H9 (cell line): Measurements from ENCODE around the gene PEX12. TPM values are rescaled to one million over a fixed set of nuclear protein-coding genes. Genes with fewer than 3 reads are reported as not detected.

ENCODE experiments used
- DNase-seq: peaks from one replicate; pipeline ENCODE4 v3.0.0-alpha.2; 2017
- H2AFZ ChIP-seq: one replicate; pipeline ENCODE4 v1.6.1; 2013; ENCODE audit warnings: mild to moderate bottlenecking, low read length, control low read depth, moderate library complexity
- H2AK5ac ChIP-seq: 2 replicates; pipeline ENCODE4 v1.6.1; 2013; ENCODE audit warnings: low read length, control low read depth, mixed read lengths; ENCODE audit not compliant: insufficient read length
- H2BK120ac ChIP-seq: one replicate; pipeline ENCODE4 v1.6.1; 2013; ENCODE audit warnings: low read depth, mild to moderate bottlenecking, low read length, control low read depth, inconsistent platforms; ENCODE audit not compliant: poor library complexity, severe bottlenecking
- H2BK12ac ChIP-seq: 2 replicates; pipeline ENCODE4 v1.6.1; 2013; ENCODE audit warnings: low read length, control low read depth, mixed read lengths, low read depth; ENCODE audit not compliant: insufficient read length
- H2BK15ac ChIP-seq: 2 replicates; pipeline ENCODE4 v1.6.1; 2013; ENCODE audit warnings: low read depth, low read length, control low read depth
- H2BK20ac ChIP-seq: one replicate; pipeline ENCODE4 v1.6.1; 2013; ENCODE audit warnings: low read depth, mild to moderate bottlenecking, low read length, control low read depth, inconsistent platforms; ENCODE audit not compliant: poor library complexity, severe bottlenecking
- H2BK5ac ChIP-seq: 2 replicates; pipeline ENCODE4 v1.6.1; 2013; ENCODE audit warnings: low read length, control low read depth, mixed read lengths; ENCODE audit not compliant: insufficient read length
- H3K14ac ChIP-seq: 2 replicates; pipeline ENCODE4 v1.6.1; 2013; ENCODE audit warnings: low read length, control low read depth; ENCODE audit not compliant: insufficient read depth
- H3K18ac ChIP-seq: 2 replicates; pipeline ENCODE4 v1.6.1; 2013; ENCODE audit warnings: low read depth, mild to moderate bottlenecking, mixed read lengths, low read length, control low read depth; ENCODE audit not compliant: insufficient read length
- H3K23ac ChIP-seq: 2 replicates; pipeline ENCODE4 v1.6.1; 2013; ENCODE audit warnings: low read length, control low read depth, mixed read lengths, low read depth; ENCODE audit not compliant: insufficient read length
- H3K23me2 ChIP-seq: 2 replicates; pipeline ENCODE4 v1.6.1; 2013; ENCODE audit warnings: low read depth, mild to moderate bottlenecking, mixed read lengths, low read length, control low read depth; ENCODE audit not compliant: insufficient read length, poor library complexity, severe bottlenecking
- H3K27ac ChIP-seq: 2 replicates; pipeline ENCODE4 v1.5.1; 2013; ENCODE audit warnings: low read length, control low read depth, mixed read lengths, low read depth; ENCODE audit not compliant: insufficient read length
- H3K27me3 ChIP-seq: 2 replicates; pipeline ENCODE4 v1.6.1; 2013; ENCODE audit warnings: low read length, control low read depth, inconsistent platforms; ENCODE audit not compliant: insufficient read depth
- H3K4ac ChIP-seq: 2 replicates; pipeline ENCODE4 v1.6.1; 2013; ENCODE audit warnings: low read depth, mild to moderate bottlenecking, control low read depth, inconsistent platforms, low read length, moderate library complexity
- H3K4me1 ChIP-seq: 2 replicates; pipeline ENCODE4 v1.6.1; 2013; ENCODE audit warnings: low read length, control low read depth, inconsistent platforms; ENCODE audit not compliant: insufficient read depth
- H3K4me2 ChIP-seq: 2 replicates; pipeline ENCODE4 v1.6.1; 2013; ENCODE audit warnings: low read length, control low read depth, mixed read lengths; ENCODE audit not compliant: insufficient read length, insufficient read depth
- H3K56ac ChIP-seq: 2 replicates; pipeline ENCODE4 v1.6.1; 2013; ENCODE audit warnings: low read depth, mild to moderate bottlenecking, mixed read lengths, low read length, control low read depth; ENCODE audit not compliant: insufficient read length
- H3K79me1 ChIP-seq: 2 replicates; pipeline ENCODE4 v1.6.1; 2013; ENCODE audit warnings: low read depth, mild to moderate bottlenecking, moderate library complexity, low read length, control low read depth, inconsistent platforms; ENCODE audit not compliant: insufficient read depth, poor library complexity, severe bottlenecking
- H3K79me2 ChIP-seq: 2 replicates; pipeline ENCODE4 v1.6.1; 2013; ENCODE audit warnings: low read length, control low read depth, inconsistent platforms; ENCODE audit not compliant: insufficient read depth
- H3K9ac ChIP-seq: 2 replicates; pipeline ENCODE4 v1.6.1; 2013; ENCODE audit warnings: low read length, control low read depth, mixed read lengths; ENCODE audit not compliant: insufficient read length; ENCODE audit errors: extremely low read depth
- H3K9me3 ChIP-seq: one replicate; pipeline ENCODE4 v1.6.1; 2013; ENCODE audit warnings: low read depth, low read length, inconsistent platforms; ENCODE audit not compliant: control insufficient read depth
- H3T11ph ChIP-seq: one replicate; pipeline ENCODE4 v1.6.1; 2013; ENCODE audit warnings: mild to moderate bottlenecking, low read length, control low read depth, inconsistent platforms
- H4K20me1 ChIP-seq: one replicate; pipeline ENCODE4 v1.6.1; 2013; ENCODE audit not compliant: control insufficient read depth, insufficient read length, insufficient read depth
- H4K5ac ChIP-seq: 2 replicates; pipeline ENCODE4 v1.6.1; 2013; ENCODE audit warnings: low read depth, mild to moderate bottlenecking, mixed read lengths, low read length, control low read depth; ENCODE audit not compliant: insufficient read length
- H4K8ac ChIP-seq: replicated peaks from 2 replicates; pipeline ENCODE4 v1.6.1; 2013; ENCODE audit warnings: low read length, control low read depth, mixed read lengths, low read depth; ENCODE audit not compliant: insufficient read length
- H4K91ac ChIP-seq: 2 replicates; pipeline ENCODE4 v1.6.1; 2013; ENCODE audit warnings: low read depth, mild to moderate bottlenecking, moderate library complexity, mixed read lengths, low read length, control low read depth; ENCODE audit not compliant: insufficient read length
- H3K27ac Mint-ChIP-seq, 3 experiments: 2 replicates in 2 of 3; 3 replicates in 1 of 3; pipeline ENCODE4 v1.8.0; 2020 to 2021; ENCODE audit warnings: mixed read lengths in 3 of 3, mild to moderate bottlenecking in 1 of 3, moderate library complexity in 1 of 3
- H3K27me3 Mint-ChIP-seq: 2 replicates; pipeline ENCODE4 v1.8.0; 2021; ENCODE audit warnings: low read depth, mild to moderate bottlenecking, moderate library complexity, mixed read lengths
- H3K36me3 Mint-ChIP-seq, 3 experiments: 2 replicates in 2 of 3; 3 replicates in 1 of 3; pipeline ENCODE4 v1.8.0; 2020 to 2021; ENCODE audit warnings: low read depth in 3 of 3, mixed read lengths in 3 of 3; ENCODE audit not compliant: insufficient read depth in 1 of 3
- H3K4me1 Mint-ChIP-seq, 2 experiments: 2 replicates each; pipeline ENCODE4 v1.8.0; 2020; ENCODE audit warnings: mixed read lengths in 2 of 2
- H3K4me3 Mint-ChIP-seq, 2 experiments: 2 replicates in 1 of 2; 3 replicates in 1 of 2; pipeline ENCODE4 v1.8.0; 2020 to 2021; ENCODE audit warnings: mild to moderate bottlenecking in 2 of 2, mixed read lengths in 2 of 2, moderate library complexity in 1 of 2
- H3K9me3 Mint-ChIP-seq, 2 experiments: 2 replicates in 1 of 2; 3 replicates in 1 of 2; pipeline ENCODE4 v1.8.0; 2020; ENCODE audit warnings: mild to moderate bottlenecking in 2 of 2, mixed read lengths in 2 of 2, moderate library complexity in 1 of 2
- WGBS: extraction: QIAGEN DNeasy Blood & Tissue Kit; methylation state at CpG from one replicate; pipeline ENCODE4 v1.1.7; 2013; ENCODE audit warnings: missing lambda C conversion rate, low lambda C conversion rate, mixed read lengths; ENCODE audit not compliant: insufficient read length; ENCODE audit errors: extremely low coverage; 5-methylcytosine and 5-hydroxymethylcytosine counted together
- total RNA-seq: library from RNA; stranded (reverse); gene quantifications from 2 replicates; pipeline ENCODE4 v1.2.1, GENCODE V29; 2021
- TF ChIP-seq, protein P1 (sequence below): fragments of 200-600 bp; sonication (generic); conservative IDR thresholded peaks from 3 replicates; pipeline ENCODE4 v1.8.0; 2021; ENCODE audit warnings: antibody characterized with exemption, mild to moderate bottlenecking

The PEX12 gene
- total RNA-seq, 1 experiment from 2014 or later = 5.4 TPM

DNA sequence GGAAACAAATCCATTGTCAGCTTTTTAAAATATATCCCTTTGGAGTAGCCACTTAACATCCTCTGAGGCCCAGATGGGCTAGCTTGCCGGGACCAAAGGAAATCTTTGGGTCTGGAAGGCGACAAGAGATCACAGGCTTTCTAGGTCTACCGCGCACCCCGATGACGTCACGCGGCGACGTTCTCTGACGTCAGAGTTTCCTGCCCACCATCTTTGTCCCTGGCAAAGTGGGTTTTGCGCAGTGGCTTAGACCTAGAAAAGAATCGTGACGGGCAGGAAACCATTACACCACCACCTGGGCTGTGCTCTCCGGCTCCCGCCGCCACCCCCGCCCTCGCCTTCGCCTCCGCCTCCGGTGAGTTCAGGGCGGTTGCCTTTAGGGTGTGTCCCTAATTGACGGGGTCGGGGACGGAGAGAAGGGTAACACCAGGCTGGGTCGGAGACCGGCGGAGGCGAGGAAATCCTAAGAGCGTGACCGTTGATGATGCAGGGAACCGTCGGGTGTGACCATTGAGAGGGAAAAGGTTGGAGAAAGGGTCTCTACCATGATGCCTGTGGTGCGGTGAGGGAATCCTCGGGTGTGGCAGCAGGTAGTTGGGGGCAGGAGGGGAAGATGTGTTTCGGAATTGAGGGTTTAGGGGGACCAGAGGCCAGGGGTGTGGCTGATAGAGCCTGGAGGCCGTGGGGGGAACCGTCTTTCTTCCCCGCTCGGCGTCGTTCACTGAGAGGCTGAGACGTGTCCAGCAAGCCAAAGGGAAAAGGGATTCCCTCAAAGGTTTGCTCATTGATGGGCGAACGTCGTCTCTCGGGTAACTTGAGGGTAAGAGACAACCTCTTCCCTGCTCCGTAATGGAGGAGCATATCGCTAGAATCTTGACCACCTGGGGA, 8.9 kb upstream of the PEX12 start, which contains the start of gene AP2B1:
AP2B1 (plus strand) TSS at position 249 of the 888 bp plus-strand sequence. CDS start 6,709 bp downstream, outside the sequence.
- Histone ChIP-seq H3K27ac (peak within 1 kb of the TSS; percentile 90), H3K27me3 (no peaks in the 10 kb centered on the region), H3K9me3 (no peaks in the 10 kb centered on the region), H2BK12ac (peak within 1 kb of the TSS; percentile 25), H2BK120ac (no peak within 1 kb of the TSS), H2BK20ac (no peak within 1 kb of the TSS), H3K23me2 (no peaks in the 10 kb centered on the region), H2BK15ac (no peak within 1 kb of the TSS), H3K18ac (peak within 1 kb of the TSS; percentile 76), H3K4me1 (no peaks in the 10 kb centered on the region; the same call in 1 of the 2 replicates), H3K79me2 (peaks cover 8% of the 10 kb centered on the region; the same call in 1 of the 2 replicates), H3K4ac (no peak within 1 kb of the TSS; the same call in 1 of the 2 replicates), H3K9ac (peak within 1 kb of the TSS; percentile 83), H3K23ac (no peak within 1 kb of the TSS), H2BK5ac (peak within 1 kb of the TSS; percentile 56), H4K20me1 (no peaks in the 10 kb centered on the region), H2AFZ (no peak within 1 kb of the TSS), H4K8ac (peak within 1 kb of the TSS; percentile 98), H3K4me2 (peak within 1 kb of the TSS; percentile 79), H4K91ac (peak within 1 kb of the TSS; percentile 25), H3K14ac (peak within 1 kb of the TSS; percentile 86), H3K79me1 (peaks cover 7% of the 10 kb centered on the region), H3T11ph (peak within 1 kb of the TSS; percentile 72), H3K56ac (no peak within 1 kb of the TSS), H2AK5ac (no peak within 1 kb of the TSS), H4K5ac (peak within 1 kb of the TSS; percentile 98)
- Mint-ChIP-seq H3K27me3 (peaks cover 8% of the 10 kb centered on the region), H3K4me1 (peaks cover 20% of the 10 kb centered on the region in 2 experiments), H3K4me3 (peak within 1 kb of the TSS; percentile 94 to 99), H3K27ac (peak within 1 kb of the TSS; percentile 99), H3K36me3 (no peaks in the 10 kb centered on the region), H3K9me3 (no peaks in the 10 kb centered on the region)
- TF ChIP-seq, protein P1, sequence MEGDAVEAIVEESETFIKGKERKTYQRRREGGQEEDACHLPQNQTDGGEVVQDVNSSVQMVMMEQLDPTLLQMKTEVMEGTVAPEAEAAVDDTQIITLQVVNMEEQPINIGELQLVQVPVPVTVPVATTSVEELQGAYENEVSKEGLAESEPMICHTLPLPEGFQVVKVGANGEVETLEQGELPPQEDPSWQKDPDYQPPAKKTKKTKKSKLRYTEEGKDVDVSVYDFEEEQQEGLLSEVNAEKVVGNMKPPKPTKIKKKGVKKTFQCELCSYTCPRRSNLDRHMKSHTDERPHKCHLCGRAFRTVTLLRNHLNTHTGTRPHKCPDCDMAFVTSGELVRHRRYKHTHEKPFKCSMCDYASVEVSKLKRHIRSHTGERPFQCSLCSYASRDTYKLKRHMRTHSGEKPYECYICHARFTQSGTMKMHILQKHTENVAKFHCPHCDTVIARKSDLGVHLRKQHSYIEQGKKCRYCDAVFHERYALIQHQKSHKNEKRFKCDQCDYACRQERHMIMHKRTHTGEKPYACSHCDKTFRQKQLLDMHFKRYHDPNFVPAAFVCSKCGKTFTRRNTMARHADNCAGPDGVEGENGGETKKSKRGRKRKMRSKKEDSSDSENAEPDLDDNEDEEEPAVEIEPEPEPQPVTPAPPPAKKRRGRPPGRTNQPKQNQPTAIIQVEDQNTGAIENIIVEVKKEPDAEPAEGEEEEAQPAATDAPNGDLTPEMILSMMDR = no peak
- WGBS = no CpG with 5 or more reads among the region's 50 CpGs
- peak; percentile 98 for DNase-seq
